NCI-H187 treated with DMSO at 0.1 percent for 48 hours (cell line): ENCODE measurements around the gene CKLF.
"Not testable (repeated sequence)": the region's sequence is repeated elsewhere in the genome, so short reads cannot be mapped to it uniquely, and the experiment has no call there.

ENCODE experiments used
- DNase-seq: peaks from one replicate; lab custom pipeline; 2025; lab: John Stamatoyannopoulos, UW

Gene CKLF

DNA sequence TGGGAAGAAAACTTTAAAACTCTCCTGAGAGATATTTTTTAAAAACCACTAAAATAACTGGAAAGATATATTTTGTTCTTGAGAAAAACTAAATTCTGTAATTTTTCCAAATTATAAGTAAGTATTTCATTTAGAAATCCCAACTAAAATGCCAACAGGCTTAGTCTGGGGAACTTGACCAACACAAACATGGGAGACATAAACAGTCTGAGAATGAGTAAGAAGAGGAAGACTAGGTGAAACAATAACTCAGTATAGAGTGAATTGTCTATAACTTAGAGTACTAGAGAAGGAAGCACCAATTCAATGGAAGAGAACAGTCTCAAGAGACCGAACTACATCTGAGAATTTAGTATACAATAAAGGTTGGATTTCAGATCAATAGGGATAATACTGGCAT is 16.8 kb downstream of the CKLF start:
- no peak for DNase-seq

DNA sequence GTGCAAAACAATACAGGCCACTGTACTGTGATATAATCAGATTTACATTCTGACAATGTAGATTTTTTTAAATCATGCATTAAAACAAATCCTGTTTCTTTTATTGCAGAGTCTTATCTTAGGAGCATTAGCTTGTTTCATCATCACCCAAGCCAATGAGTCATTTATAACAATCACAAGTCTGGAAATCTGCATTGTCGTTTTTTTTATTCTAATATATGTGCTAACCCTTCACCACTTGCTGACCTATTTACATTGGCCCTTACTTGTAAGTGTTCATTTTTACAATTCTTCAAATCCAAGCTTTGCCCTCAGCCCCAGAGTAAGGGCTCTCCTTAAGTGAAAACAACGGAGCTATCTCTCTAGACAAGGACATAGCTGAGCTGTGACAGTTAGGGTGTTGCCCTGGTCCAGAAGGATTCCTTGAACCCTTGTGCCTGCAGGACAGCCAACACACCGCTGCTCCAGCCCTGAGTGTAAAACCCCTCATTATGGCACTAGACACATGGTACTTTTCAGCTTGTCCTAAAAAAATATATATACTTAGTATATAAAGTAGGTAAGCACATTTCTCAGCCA is 17.5 kb downstream of the CKLF start:
- no peak for DNase-seq

DNA sequence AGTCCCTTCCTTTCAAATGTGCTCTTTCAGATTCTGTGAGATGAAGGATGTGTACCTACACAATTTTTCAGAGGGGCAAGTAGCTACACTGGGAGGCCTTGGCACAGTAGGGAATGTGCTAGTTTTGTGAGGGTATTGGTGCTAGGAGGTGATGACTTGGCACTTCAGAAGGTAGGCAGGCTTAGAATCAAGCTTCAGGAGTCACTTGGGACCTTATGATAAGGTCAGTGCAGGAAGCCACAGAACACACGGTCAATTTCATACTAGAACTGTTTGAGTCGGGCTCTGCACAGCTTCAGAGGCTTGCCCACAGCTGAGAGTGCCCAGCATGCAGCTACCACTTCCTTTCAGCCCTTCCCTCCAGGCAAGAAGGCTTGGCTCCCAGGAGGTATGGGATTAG is 20.0 kb downstream of the CKLF start:
- DNase-seq = no peak

DNA sequence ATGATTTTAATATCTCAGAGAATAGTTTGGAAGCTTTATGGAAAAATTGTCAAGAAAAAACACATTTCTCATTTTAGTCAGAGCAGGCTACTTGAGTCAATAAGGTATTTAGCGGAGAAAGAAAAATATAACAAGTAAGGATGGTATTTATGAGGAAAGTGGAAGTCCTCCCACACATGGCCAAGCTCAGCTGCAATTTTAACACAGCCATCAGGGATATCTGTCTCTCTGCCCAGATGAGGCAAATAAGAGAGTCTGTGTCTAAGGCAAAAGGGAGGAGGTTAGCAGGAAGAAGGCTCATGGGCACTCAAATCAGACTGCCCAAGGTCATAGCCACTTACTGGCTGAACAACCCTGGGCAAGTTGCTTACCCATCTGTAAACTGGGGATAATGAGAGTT is 21.7 kb downstream of the CKLF start:
- DNase-seq = no peak

DNA sequence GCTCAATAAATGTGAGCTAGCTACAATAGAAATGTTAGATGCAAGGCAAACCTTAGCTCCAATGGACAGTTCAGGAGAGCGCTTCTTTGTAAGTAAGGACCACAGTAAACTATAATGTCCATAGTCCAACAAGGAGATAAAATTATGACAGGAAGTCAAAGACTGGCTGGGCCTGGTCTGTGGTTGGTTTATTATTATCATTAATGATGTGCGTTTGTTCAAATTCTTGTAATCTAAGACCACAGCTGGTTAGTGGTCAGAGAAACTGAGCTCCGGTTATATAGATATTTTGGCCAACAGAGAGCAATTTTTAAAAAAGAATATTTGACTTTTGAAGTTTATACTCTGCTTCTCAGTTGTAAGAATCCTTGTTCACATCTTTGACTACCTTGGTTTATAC is 22.2 kb downstream of the CKLF start:
- no peak for DNase-seq

DNA sequence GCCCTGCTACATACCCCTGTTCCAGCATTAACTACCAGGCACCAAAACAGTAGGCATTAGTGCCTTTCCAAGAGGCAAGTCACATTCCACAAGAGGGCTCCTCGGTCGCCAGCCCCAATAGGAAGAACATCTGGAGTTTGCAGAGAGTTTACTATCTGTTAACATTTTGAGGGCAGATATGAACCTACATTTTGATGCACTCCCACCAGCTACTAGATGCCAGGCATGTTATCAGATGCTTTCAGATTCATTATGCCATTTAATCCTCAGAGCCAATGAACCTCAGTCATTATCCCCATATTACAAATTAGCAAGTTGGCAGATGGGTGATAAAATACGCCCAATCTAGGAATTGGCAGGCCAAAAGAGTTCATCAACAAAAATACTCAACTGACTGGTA is 22.7 kb downstream of the CKLF start:
- no peak for DNase-seq

DNA sequence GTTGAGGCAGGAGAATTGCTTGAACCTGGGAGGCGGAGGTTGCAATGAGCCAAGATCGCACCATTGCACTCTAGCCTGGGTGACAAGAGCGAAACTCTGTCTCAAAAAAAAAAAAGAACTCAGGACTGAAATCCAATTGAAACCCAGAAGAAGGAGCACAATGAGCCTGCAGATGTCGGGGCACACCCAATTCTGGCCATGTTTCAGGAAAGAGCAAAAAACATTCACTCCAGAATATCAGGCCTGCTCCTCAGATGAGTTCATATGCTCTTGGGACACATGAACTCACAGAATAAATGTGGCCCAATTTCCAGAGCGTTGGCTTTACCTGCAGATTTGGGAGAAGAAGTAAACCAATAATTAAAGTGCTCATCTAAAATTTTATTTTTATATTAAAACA is 23.9 kb downstream of the CKLF start:
- DNase-seq = no peak

DNA sequence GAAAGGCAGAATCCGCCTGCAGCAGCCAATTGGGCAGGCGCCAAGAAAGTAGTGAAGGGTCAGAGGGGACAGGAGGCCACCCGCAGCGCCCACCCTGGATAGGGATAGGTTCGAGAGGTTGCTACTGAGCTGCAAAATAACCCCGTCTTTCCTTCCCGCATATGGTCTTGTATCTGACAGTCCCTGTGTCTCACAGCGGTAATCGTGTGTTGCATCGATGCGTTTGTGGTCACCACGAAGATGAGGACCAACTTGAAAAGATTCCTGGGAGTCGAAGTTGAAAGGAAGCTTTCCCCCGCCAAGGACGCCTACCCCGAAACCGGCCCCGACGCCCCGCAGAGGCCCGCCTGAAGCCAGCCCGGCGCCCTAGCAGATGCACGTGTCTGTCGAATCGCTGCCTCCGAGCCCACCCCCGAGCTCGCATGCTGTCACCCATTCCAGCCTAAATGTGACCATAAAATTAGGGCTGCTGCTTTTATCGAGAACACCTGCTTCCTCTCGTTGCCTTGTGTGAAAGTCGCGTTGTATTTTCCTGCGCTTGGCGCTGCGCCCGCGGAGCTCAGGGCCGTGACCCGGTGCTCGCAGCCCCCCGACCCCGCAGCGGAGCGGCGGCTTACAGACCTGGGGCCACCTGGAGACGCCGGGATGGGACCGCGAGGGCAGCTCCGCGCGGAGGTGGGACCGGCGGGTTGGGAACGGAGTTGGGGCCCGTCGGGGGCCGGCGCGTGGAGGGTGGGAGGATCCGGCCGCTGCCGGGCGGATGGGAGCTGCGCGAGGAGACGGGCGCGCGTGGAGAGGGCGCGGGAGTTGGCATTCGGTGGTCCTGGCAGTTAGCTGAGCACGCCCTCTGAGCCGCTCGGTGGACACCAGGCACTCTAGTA is 26.5 kb downstream of the CKLF start, which contains the start of gene CMTM2:
TSS of gene CMTM2 (plus strand) at position 813 of the 881 bp plus-strand sequence. CDS start 145 bp downstream, outside the sequence.
- no peak for DNase-seq

DNA sequence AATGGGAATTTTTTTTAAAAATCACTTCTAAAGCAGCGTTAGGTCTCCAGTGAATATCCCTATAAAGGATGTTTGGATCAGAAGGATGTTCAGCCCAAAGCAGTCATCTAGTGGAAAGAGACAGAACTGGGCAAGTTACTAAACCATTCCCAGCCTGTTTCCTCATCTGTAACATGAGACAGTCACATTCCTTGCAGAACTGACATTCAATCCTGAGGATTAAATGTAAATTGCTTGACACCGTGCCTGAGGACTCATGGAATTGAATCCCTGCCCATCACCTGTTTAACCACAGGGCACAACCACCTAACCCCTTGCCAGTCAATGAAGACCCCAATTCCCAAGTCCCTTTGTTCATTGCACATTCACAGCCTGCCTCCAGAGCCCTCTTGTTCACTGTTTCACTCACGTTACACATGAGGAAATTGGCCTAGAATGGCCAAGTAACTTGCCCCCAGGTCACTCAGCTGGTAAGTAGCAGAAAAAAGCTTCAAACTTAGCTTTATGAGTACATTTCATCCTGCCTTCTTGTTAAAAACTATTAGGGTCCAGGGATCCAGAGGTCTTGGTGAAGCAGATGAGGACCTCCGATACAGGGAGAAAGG is 28.3 kb downstream of the CKLF start:
- no peak for DNase-seq

DNA sequence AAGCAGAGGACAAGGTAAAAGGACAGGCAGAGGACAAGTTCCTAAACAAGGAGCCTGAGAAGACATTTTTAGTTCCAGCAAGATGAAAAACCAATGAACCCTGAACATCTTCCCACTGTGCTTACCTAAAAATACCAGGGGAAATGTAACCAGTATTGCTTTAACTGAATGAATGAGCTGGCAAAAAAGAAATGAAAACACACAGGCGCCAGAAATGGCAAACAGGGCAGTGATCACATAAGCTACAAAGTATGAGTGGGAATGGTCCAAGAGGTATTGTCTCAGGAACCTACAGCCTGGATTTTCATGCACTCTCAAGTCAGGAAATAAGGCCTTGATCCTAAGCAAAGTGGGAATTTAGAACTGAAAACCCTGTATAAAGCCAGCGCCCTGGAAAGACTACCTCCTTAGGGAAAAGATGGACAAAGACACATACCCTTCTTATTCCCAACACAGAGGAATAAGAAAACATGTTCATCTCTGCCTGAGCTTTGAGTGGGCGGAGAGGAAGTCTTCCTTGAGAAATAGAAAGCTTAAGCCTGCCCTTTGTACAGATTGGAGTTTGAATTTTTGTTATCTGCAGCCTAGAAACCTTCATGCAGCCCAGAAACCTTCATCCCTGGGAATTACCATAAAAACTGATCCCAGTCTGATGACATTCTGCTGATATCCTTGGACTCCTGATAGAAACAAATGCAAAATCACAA is 29.0 kb downstream of the CKLF start:
- DNase-seq = no peak

DNA sequence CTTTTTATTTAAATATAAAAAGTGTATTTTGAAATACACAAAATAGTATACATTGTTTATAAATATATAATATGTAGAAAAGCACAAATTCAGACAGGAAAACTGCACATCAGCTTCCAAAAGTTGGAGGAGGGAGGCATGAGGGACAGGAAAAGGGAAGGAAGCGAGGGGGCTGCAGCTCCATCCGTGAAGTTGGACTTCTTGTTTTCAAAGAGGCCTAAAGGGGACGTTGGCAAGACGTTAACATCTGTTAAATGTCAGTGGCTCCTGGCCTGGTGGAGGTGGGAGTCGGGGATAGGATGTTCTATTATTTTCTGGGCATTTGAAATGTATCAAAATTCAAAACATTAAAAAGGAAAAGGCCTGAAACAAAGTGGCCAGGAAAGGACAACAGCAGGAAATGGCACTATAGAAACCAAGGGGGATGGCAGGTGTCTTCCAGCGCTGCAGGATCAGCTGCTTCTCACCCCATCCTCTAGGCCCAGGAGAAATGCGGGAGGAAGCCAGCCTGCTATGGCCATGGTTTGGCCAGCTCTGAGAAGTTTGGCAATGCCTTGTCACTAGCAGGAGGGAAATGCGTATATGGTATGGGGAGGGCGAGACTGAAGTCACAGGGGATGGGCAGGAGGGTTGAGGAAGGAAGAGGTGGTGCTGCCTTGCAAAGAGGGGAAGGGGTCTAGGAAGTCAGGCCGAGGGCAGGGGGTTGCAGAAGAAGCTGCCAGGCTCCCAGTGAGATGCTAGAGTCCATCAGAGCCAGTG is 33.3 kb downstream of the CKLF start:
- DNase-seq = no peak

DNA sequence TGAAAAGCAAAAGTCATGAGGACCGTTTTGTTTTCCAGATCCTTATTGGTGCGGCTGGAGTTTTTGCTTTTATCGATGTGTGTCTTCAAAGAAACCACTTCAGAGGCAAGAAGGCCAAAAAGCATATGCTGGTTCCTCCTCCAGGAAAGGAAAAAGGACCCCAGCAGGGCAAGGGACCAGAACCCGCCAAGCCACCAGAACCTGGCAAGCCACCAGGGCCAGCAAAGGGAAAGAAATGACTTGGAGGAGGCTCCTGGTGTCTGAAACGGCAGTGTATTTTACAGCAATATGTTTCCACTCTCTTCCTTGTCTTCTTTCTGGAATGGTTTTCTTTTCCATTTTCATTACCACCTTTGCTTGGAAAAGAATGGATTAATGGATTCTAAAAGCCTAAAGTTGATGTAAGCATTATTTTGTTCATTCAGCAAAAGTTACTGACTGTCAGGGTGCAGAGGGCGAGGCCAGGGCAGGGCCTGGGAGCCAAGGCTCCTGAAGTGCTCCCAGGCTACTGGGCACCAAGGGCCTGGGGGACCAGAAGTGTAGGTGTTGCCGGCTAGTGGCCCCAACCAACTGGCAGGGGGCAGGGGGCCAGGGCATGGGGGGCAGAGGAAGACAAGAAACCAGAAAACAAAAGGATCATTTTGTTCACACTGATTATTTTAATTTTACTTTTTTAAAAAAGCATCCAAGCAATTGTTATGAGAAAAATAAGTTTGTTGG is 35.7 kb downstream of the CKLF start:
- DNase-seq = no peak

DNA sequence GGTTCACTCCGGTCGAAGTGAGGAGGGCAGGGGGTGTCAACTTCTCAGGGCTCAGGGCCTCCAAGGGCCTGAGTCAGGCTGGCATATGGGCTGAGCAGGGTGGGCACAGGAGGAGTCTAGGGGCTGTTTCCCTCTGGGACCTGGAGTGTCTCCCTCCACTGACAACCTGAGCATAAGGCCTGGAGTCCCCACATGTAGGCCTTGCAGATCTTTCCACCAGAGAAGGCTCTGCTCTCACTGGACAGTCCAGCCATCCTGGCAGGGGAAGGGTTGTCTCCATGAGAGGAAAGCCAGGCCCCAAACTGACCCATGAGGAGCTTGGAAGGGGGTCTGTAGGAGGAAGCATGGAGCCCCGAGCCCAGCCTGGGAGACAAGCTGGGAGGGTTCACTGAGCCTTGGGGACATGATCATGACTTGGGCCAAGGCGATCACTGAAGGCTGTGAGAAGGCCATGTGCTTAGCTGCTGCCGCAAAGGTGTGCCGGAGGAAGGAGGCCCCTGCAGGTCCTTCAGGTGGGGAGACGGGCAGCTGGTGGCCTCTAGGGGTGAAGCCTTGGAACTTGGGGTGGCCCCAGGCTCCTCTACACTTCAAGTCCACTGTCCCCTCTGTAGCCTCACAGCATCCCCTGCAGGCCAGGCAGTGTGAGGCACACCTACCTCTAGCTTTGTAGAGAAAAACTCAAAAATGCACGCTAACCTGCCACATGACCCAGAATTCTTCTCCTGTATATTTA is 36.8 kb downstream of the CKLF start:
- no peak for DNase-seq

DNA sequence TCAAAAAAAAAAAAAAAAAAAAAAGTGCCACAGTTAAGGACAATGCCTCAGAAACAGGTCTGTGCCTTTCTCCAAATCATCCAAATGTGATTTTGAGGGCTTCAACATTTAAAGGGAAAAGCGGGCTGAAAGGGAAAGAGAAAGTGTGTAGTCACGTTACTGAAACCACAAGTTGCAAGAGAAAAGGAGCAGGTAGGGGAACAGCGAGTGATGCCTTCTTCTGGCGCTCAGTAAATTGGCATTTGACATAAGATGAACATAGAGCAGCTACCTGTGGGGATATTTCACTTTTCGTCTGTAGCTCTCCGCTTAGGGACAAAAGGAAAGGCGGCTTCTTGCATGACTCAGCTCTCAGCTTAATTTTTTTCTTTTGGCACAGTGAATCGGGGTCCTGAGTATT is 37.9 kb downstream of the CKLF start:
- DNase-seq = no peak

DNA sequence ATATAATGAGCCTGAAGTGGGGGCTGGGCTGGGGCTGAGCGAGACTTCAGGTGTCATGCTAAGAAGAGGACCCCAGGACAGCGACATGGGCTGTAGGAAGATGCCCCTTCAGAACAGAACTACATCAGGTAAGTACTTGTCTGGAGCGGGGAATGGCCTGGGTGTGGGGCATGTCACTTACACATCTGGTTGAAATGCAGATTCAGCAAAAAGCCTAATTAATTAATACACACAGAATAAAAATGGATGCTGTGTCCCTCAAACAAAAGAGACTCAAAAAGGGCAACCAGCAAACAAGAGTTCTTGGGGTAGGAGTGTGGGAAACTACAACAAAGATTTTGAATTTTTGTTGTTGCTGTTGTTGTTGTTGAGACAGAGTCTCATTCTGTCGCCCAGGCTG is 38.6 kb downstream of the CKLF start:
- no peak for DNase-seq

DNA sequence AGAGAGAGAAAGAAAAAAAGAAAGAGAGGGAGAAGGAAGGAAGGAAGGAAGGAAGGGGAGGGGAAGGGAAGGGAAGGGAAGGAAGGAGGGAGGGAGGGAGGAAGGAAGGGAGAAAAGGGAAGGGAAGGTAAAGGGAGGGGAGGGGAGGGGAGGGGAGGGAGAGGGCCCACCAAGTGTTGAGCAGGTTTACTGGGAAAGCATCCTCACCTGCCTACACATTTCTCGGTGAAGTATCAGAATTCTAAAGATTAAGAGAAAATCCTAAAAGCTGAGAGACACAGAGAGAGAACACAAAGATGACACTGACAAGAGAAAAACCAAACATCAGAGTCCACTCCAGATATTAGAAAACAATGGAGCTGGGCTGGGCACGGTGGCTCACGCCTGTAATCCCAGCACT is 39.9 kb downstream of the CKLF start:
- no peak for DNase-seq

DNA sequence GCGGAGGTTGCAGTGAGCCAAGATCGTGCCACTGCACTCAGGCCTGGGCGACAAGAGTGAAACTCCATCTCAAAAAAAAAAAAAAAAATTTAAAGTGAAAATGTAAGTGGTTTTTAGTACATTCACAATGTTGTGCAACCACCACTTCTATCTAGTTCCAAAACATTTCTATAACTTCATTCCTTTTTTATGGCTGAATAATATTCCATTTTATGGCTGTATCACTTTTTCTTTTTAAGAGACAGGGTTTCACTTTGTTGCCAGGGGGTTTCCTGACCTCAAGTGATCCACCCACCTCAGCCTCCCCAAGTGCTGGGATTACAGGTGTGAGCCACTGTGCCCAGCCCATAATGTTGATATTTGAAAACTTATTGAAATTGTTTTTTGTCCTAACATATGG is 40.4 kb downstream of the CKLF start:
- DNase-seq = no peak

DNA sequence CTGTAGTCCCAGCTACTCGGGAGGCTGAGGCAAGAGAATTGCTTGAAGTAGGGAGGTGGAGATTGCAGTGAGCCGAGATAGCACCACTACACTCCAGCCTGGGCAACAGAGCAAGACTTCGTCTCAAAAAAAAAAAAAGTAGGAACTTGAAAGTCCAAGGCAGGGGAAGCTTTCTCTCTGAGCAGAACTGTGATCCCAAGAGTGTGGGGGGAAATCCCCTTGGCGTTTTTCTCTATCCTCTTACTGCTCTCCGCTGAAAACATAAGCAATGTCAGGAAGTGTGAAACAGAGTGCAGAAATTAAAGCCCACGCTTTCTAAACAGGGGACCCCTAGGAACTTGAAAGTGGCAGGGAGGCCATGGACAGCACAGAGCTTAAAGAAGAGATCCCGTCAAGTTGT is 42.4 kb downstream of the CKLF start:
- DNase-seq = no peak

DNA sequence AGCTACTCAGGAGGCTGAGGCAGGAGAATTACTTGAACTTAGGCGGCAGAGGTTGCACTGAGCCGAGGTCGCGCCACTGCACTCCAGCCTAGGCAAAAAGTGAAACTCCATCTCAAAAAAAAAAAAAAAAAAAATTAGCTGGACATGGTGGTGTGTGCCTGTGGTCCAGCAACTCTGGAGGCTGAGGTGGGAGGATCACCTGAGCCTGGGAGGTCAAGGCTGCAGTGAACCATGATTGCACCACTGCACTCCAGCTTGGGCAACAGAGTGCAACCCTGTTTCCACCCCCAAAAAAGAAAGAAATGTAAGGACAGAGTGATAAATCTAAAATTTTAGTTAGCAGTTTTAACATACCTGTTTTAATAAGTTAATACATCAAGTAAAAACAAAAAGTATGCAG is 44.2 kb downstream of the CKLF start:
- not testable (repeated sequence) for DNase-seq

DNA sequence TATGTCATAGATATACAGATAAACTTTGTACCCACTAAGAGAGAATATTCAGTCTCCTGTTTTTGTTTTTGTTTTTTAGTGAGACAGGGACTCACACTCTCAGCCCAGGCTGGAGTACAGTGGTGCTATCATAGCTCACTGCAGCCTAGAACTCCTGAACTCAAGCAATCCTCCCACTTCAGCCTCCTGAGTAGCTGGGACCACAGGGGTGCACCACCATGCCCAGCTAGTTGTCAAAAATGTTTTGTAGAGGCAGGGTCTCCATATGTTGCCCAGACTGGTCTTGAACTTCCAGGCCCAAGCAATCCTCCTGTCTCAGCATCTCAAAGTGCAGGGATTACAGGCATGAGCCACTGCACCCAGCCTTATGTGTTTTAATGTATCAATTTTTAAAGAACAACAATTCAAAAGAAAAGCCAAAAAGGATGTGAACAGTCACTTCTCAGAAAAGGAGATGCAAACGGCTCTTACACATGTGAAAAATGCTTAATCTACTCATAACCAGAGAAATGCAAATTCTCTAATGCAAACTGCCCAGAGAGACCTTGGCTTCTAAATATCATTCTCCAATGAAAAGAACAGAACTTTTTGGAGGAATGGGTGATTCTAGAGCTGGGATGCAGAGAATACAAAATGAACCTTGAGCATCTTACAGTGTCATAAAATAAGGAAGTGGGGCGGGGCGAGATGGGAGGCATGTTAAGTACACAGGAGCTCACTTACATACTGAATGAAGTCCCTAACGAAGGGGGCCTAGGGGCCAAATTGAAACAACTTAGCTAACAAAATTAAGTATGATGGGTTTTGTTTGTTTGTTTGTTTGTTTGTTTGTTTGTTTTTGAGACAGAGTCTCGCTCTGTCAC is 44.8 kb downstream of the CKLF start:
- DNase-seq = no peak
